SU-DHL-6 (cell line): ENCODE data around the gene TMEM41A.

Experiments
- EZH2phosphoT487 ChIP-seq: fragments of 200-600 bp; sonication (generic), shearing (Covaris generic); conservative IDR thresholded peaks from 2 replicates; pipeline ENCODE4 v1.6.1; 2018; ENCODE audit warnings: mild to moderate bottlenecking, antibody characterized with exemption, low read length, moderate library complexity, mixed read lengths
- TF ChIP-seq, protein P1 (sequence below): fragments of 200-600 bp; sonication (generic); IDR thresholded peaks from one replicate; pipeline ENCODE4 v1.5.1; 2017; ENCODE audit warnings: antibody characterized with exemption, mild to moderate bottlenecking, low read length, moderate library complexity; ENCODE audit not compliant: insufficient read depth, poor library complexity, severe bottlenecking

DNA sequence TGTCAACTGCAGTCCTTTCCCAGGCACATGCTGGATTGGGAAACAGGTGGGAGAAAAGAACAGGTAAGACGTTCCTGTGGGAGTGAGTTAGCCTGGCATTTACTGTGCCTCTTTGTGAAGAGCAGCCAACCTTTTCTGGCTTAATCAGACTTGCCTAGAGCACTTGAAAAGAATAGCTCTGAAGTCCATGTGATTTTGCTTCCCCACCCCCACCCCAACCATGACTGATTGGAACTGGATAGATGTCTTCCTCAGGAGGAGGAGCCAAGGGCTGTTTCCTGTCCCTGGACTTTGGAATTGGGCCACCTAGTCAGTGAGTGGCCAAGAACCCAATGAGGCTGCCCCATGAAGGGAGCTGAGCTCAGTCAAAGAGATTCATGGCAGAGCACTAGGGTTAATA is 4.7 kb upstream of the TMEM41A start:
- TF ChIP-seq, protein P1, sequence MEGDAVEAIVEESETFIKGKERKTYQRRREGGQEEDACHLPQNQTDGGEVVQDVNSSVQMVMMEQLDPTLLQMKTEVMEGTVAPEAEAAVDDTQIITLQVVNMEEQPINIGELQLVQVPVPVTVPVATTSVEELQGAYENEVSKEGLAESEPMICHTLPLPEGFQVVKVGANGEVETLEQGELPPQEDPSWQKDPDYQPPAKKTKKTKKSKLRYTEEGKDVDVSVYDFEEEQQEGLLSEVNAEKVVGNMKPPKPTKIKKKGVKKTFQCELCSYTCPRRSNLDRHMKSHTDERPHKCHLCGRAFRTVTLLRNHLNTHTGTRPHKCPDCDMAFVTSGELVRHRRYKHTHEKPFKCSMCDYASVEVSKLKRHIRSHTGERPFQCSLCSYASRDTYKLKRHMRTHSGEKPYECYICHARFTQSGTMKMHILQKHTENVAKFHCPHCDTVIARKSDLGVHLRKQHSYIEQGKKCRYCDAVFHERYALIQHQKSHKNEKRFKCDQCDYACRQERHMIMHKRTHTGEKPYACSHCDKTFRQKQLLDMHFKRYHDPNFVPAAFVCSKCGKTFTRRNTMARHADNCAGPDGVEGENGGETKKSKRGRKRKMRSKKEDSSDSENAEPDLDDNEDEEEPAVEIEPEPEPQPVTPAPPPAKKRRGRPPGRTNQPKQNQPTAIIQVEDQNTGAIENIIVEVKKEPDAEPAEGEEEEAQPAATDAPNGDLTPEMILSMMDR: no peak
- TF ChIP-seq EZH2phosphoT487: no peak
